Vagina (tissue), 2 donors: ENCODE results near the gene FGGY. TPM values are rescaled to one million over a fixed set of nuclear protein-coding genes. Genes with fewer than 3 reads are reported as not detected.

ENCODE experiments used
- DNase-seq, 2 donors: peaks; one replicate each; pipeline ENCODE4 v3.0.0-alpha.2; 2017; ENCODE audit errors: extremely low spot score in 2 of 2
- H3K27ac ChIP-seq: fragments of 200-600 bp; sonication (generic); one replicate; pipeline ENCODE4 v1.5.1; 2019
- H3K27me3 ChIP-seq: fragments of 200-600 bp; sonication (generic); one replicate; pipeline ENCODE4 v1.5.1; 2019
- H3K36me3 ChIP-seq, 2 donors: fragments of 200-600 bp; sonication (generic); one replicate each; pipeline ENCODE4 v1.5.1; 2017 to 2019
- H3K4me1 ChIP-seq: fragments of 200-600 bp; sonication (generic); one replicate; pipeline ENCODE4 v1.5.1; 2019
- H3K4me3 ChIP-seq, 2 donors: fragments of 200-600 bp; sonication (generic); 1 replicate in 1 of 2; 2 replicates in 1 of 2; pipeline ENCODE4 v1.5.1; 2016 to 2019
- H3K9me3 ChIP-seq: fragments of 200-600 bp; sonication (generic); one replicate; pipeline ENCODE4 v1.5.1; 2019
- CTCF ChIP-seq, 3 experiments: fragments of 450-650 bp in 2 of 3; fragments of 200-600 bp in 1 of 3; sonication (generic) in 1 of 3; IDR thresholded peaks; one replicate each; pipeline ENCODE4 v1.5.1; 2017 to 2019; ENCODE audit warnings: antibody characterized with exemption in 3 of 3, mild to moderate bottlenecking in 2 of 3, moderate library complexity in 2 of 3
- POLR2A ChIP-seq, 2 donors: fragments of 450-650 bp; IDR thresholded peaks; one replicate each; pipeline ENCODE4 v1.6.1; 2017; ENCODE audit warnings: antibody characterized with exemption in 2 of 2, mild to moderate bottlenecking in 2 of 2, moderate library complexity in 2 of 2
- POLR2AphosphoS5 ChIP-seq, 2 donors: sonication (generic); formaldehyde crosslinking; IDR thresholded peaks; one replicate each; pipeline ENCODE4 v1.9.0; 2017; ENCODE audit warnings: antibody characterized with exemption in 2 of 2, mild to moderate bottlenecking in 2 of 2, low read depth in 1 of 2; ENCODE audit not compliant: insufficient read depth in 1 of 2
- intact Hi-C: fragments of 100-400 bp; cut with DNase I; formaldehyde crosslinking; loops from one replicate; pipeline ENCODE4 v1.15.1; 2023
- total RNA-seq: library from RNA; depleted of rRNA; stranded (reverse); fragments of >200 nt; gene quantifications from one replicate; pipeline ENCODE4 v1.2.3, GENCODE V29; 2016

Gene FGGY
- total RNA-seq, 1 donor from 2014 or later = 11.8 TPM

GRCh38 chr1:59509341-59509875 lies 212.5 kb downstream of the FGGY start:
- Histone ChIP-seq H3K27ac (peak overlapping the region; percentile 29), H3K9me3 (no peaks in the 10 kb centered on the region), H3K27me3 (no peaks in the 10 kb centered on the region), H3K4me3 (no peak overlapping the region), H3K4me1 (peaks cover 49% of the 10 kb centered on the region), H3K36me3 (no peaks in the 10 kb centered on the region)
- TF ChIP-seq CTCF (IDR thresholded peaks at IDR 0.05) (no peak), POLR2A (IDR thresholded peaks at IDR 0.05) (no peak), POLR2AphosphoS5 (IDR thresholded peaks at IDR 0.05; ENCODE audit: insufficient read depth in 1 of 2, low read depth in 1 of 2) (no peak)
- intact Hi-C loops = no loop called here
- DNase-seq = no peak

GRCh38 chr1:59510249-59510648 lies 213.4 kb downstream of the FGGY start:
- H3K4me1 ChIP-seq = peaks cover 46% of the 10 kb centered on the region
- TF ChIP-seq POLR2A (IDR thresholded peaks at IDR 0.05) = no peak
- TF ChIP-seq CTCF (IDR thresholded peaks at IDR 0.05) = no peak
- TF ChIP-seq POLR2AphosphoS5 (IDR thresholded peaks at IDR 0.05; ENCODE audit: insufficient read depth in 1 of 2, low read depth in 1 of 2) = no peak
- no peak overlapping the region for H3K27ac ChIP-seq
- intact Hi-C loops = no loop called here
- DNase-seq = no peak
- no peaks in the 10 kb centered on the region for H3K36me3 ChIP-seq
- no peak overlapping the region for H3K4me3 ChIP-seq
- H3K27me3 ChIP-seq = no peaks in the 10 kb centered on the region
- H3K9me3 ChIP-seq = no peaks in the 10 kb centered on the region

DNA sequence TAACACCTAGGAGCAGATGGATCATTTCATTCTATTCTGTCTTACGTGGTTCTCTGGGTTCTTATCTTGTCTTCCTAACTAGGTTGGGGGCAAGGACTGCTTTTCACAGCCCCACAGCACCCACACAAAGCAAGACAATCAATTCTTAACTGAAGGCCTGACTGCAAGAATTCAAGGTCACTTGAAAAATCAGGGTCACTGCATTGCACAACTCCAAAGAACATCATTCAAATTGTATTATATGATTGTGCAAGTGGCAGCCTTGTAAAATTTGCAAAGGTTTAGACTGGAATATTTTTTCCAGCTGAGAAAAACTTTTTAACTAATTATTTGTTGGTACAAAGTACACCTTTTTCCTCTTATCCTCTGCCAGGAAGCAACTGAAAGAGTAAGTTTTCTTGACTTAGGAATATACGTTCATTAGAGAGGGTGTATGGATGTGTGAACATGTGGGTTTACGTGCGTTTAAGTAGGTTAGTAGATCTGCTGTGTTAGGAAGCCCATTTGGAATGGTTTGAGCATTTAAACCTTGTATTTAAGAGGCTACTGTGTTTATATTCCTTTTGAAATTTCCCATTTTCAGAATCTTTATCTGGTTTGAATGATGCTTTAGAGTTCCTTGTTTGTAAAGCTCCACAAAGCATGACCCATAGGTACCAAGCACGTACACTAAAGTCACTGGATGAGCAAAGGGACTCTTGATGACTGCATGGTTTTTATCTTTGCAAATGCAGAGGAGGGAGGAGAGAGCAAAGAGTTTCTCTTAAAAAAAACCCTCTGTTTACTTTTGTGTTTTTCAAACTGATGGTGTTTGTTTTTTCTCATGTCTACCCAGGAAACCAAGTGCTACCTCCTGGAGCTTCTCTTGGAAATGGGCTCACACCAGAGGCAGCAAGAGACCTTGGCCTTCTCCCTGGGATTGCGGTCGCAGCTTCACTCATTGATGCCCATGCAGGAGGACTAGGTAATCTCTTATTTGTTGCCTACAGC lies 214.9 kb downstream of the FGGY start:
- Histone ChIP-seq H3K36me3 (no peaks in the 10 kb centered on the region), H3K27ac (peak overlapping the region; percentile 58), H3K4me3 (no peak overlapping the region), H3K9me3 (no peaks in the 10 kb centered on the region), H3K27me3 (no peaks in the 10 kb centered on the region), H3K4me1 (peaks cover 38% of the 10 kb centered on the region)
- no peak for TF ChIP-seq POLR2A (IDR thresholded peaks at IDR 0.05)
- TF ChIP-seq POLR2AphosphoS5 (IDR thresholded peaks at IDR 0.05; ENCODE audit: insufficient read depth in 1 of 2, low read depth in 1 of 2) = no peak
- TF ChIP-seq CTCF (IDR thresholded peaks at IDR 0.05) = no peak
- intact Hi-C loops = no loop called here
- no peak for DNase-seq

DNA sequence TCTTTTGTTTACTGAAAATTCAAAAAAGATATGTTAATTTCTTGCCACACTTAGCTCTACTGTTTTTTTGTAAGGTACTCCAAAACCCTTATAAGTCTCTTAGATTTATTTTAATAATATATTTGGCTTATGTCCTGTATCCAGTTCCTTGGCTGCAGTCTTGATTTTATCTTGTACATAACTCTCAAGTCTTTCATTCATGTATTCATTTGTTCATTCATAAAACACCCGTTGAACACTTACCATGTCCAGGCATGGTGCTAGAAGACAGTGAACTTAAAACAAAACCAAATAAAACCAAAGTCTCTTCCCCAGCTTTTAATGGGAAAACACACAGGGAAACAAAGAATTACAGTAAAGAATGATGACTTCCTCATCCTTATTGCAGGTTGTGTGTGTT lies 215.8 kb downstream of the FGGY start:
- Histone ChIP-seq H3K27me3 (no peaks in the 10 kb centered on the region), H3K4me3 (no peak overlapping the region), H3K27ac (no peak overlapping the region), H3K4me1 (peaks cover 35% of the 10 kb centered on the region), H3K36me3 (no peaks in the 10 kb centered on the region), H3K9me3 (no peaks in the 10 kb centered on the region)
- no peak for DNase-seq
- intact Hi-C loops = no loop called here
- TF ChIP-seq POLR2AphosphoS5 (IDR thresholded peaks at IDR 0.05; ENCODE audit: insufficient read depth in 1 of 2, low read depth in 1 of 2) (no peak), CTCF (IDR thresholded peaks at IDR 0.05) (no peak), POLR2A (IDR thresholded peaks at IDR 0.05) (no peak)
